DND-41 (cell line): ENCODE data around the gene PERCC1.

ENCODE experiments used
- ATAC-seq: fragments of 200-7000 bp; cut with Tn5 transposase; 3 replicates; pipeline ENCODE4 v1.9.1; 2021; ENCODE audit warnings: low read depth; ENCODE audit not compliant: insufficient read depth
- DNase-seq: peaks from one replicate; pipeline ENCODE4 v3.0.0-alpha.2; 2020
- H2AFZ ChIP-seq: 2 replicates; pipeline ENCODE4 v1.6.0; 2012; ENCODE audit warnings: low read depth, low read length
- H3K27ac ChIP-seq: 2 replicates; pipeline ENCODE4 v1.5.1; 2012; ENCODE audit warnings: low read length, inconsistent platforms
- H3K27me3 ChIP-seq: fragments of 200-600 bp; sonication (generic); 2 replicates; pipeline ENCODE4 v1.6.0; 2012; ENCODE audit warnings: low read length, mild to moderate bottlenecking, inconsistent platforms; ENCODE audit not compliant: insufficient read depth, poor library complexity
- H3K36me3 ChIP-seq: 2 replicates; pipeline ENCODE4 v1.5.1; 2012; ENCODE audit warnings: low read length, inconsistent platforms; ENCODE audit not compliant: insufficient read depth
- H3K4me1 ChIP-seq: 2 replicates; pipeline ENCODE4 v1.5.1; 2012; ENCODE audit warnings: mild to moderate bottlenecking, low read length; ENCODE audit not compliant: insufficient read depth
- H3K4me2 ChIP-seq: 2 replicates; pipeline ENCODE4 v1.6.0; 2012; ENCODE audit warnings: mild to moderate bottlenecking, moderate library complexity, low read length, inconsistent platforms; ENCODE audit not compliant: insufficient read depth
- H3K4me3 ChIP-seq, 2 experiments: fragments of 200-600 bp in 1 of 2; shearing (Covaris generic) in 1 of 2; 2 replicates each; pipeline ENCODE4 v1.5.1; 2012 to 2016; ENCODE audit warnings: inconsistent platforms in 2 of 2, low read length in 2 of 2, mild to moderate bottlenecking in 2 of 2, low read depth in 1 of 2, moderate library complexity in 1 of 2
- H3K79me2 ChIP-seq: 2 replicates; pipeline ENCODE4 v1.6.0; 2012; ENCODE audit warnings: low read length, inconsistent platforms; ENCODE audit not compliant: insufficient read depth
- H3K9ac ChIP-seq: 2 replicates; pipeline ENCODE4 v1.6.0; 2012; ENCODE audit warnings: low read depth, mild to moderate bottlenecking, inconsistent platforms, low read length, moderate library complexity
- H3K9me3 ChIP-seq: 2 replicates; pipeline ENCODE4 v1.5.1; 2012; ENCODE audit warnings: low read length, moderate library complexity, mild to moderate bottlenecking, inconsistent platforms; ENCODE audit not compliant: insufficient read depth, severe bottlenecking
- H4K20me1 ChIP-seq: 2 replicates; pipeline ENCODE4 v1.6.0; 2012; ENCODE audit warnings: low read length; ENCODE audit not compliant: insufficient read depth
- EZH2 ChIP-seq: IDR thresholded peaks from 3 replicates; pipeline ENCODE4 v1.6.1; 2012; ENCODE audit warnings: borderline replicate concordance, low read depth, mild to moderate bottlenecking, moderate library complexity, low read length, inconsistent platforms; ENCODE audit not compliant: severe bottlenecking
- TF ChIP-seq, protein P1 (sequence below): IDR thresholded peaks from 2 replicates; pipeline ENCODE4 v1.5.1; 2012; ENCODE audit warnings: borderline replicate concordance, low read length, moderate library complexity, mild to moderate bottlenecking; ENCODE audit not compliant: poor library complexity, severe bottlenecking; ENCODE audit errors: extremely low read depth

Gene PERCC1

GRCh38 chr16:1385232-1385631 is 45.6 kb upstream of the PERCC1 start:
- Histone ChIP-seq H3K9ac (no peak overlapping the region), H4K20me1 (peaks cover 20% of the 10 kb centered on the region), H3K4me3 (no peak overlapping the region), H3K4me2 (no peak overlapping the region), H3K79me2 (no peaks in the 10 kb centered on the region), H3K36me3 (peaks cover 48% of the 10 kb centered on the region), H3K27ac (no peak overlapping the region), H3K4me1 (no peaks in the 10 kb centered on the region), H3K9me3 (no peaks in the 10 kb centered on the region), H3K27me3 (no peaks in the 10 kb centered on the region), H2AFZ (no peak overlapping the region)
- DNase-seq (no peak), ATAC-seq (no peak)
- TF ChIP-seq EZH2: no peak
- TF ChIP-seq, protein P1, sequence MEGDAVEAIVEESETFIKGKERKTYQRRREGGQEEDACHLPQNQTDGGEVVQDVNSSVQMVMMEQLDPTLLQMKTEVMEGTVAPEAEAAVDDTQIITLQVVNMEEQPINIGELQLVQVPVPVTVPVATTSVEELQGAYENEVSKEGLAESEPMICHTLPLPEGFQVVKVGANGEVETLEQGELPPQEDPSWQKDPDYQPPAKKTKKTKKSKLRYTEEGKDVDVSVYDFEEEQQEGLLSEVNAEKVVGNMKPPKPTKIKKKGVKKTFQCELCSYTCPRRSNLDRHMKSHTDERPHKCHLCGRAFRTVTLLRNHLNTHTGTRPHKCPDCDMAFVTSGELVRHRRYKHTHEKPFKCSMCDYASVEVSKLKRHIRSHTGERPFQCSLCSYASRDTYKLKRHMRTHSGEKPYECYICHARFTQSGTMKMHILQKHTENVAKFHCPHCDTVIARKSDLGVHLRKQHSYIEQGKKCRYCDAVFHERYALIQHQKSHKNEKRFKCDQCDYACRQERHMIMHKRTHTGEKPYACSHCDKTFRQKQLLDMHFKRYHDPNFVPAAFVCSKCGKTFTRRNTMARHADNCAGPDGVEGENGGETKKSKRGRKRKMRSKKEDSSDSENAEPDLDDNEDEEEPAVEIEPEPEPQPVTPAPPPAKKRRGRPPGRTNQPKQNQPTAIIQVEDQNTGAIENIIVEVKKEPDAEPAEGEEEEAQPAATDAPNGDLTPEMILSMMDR: no peak

GRCh38 chr16:1387331-1387730 is 43.5 kb upstream of the PERCC1 start:
- H3K36me3 ChIP-seq: peaks cover 48% of the 10 kb centered on the region
- no peak overlapping the region for H3K9ac ChIP-seq
- DNase-seq: no peak
- no peak overlapping the region for H2AFZ ChIP-seq
- 0 out of 2 replicates have a peak, but pooled peaks cover 5% of the 10 kb centered on the region for H3K4me1 ChIP-seq
- TF ChIP-seq, protein P1: no peak
- TF ChIP-seq EZH2: no peak
- no peak overlapping the region for H3K27ac ChIP-seq
- no peaks in the 10 kb centered on the region for H3K79me2 ChIP-seq
- H3K27me3 ChIP-seq: no peaks in the 10 kb centered on the region
- peaks cover 20% of the 10 kb centered on the region for H4K20me1 ChIP-seq
- no peak overlapping the region for H3K4me2 ChIP-seq
- H3K9me3 ChIP-seq: no peaks in the 10 kb centered on the region
- ATAC-seq: no peak
- no peak overlapping the region for H3K4me3 ChIP-seq

- TF ChIP-seq, protein P1: no peak
- no peak for TF ChIP-seq EZH2
- Histone ChIP-seq H3K79me2 (no peaks in the 10 kb centered on the region), H3K9me3 (no peaks in the 10 kb centered on the region), H3K27ac (no peak overlapping the region; the same call in 1 of the 2 replicates), H3K36me3 (peaks cover 63% of the 10 kb centered on the region), H3K27me3 (no peaks in the 10 kb centered on the region), H3K4me2 (no peak overlapping the region), H3K4me1 (0 out of 2 replicates have a peak, but pooled peaks cover 5% of the 10 kb centered on the region), H3K4me3 (no peak overlapping the region), H3K9ac (no peak overlapping the region), H4K20me1 (peaks cover 20% of the 10 kb centered on the region), H2AFZ (no peak overlapping the region)
- ATAC-seq (0 out of 3 replicates have a peak, but pooled peaks have one; percentile 13), DNase-seq (no peak)
These were observed 41.1 kb upstream of the PERCC1 start for GRCh38 chr16:1389762-1390161.
